ENCODE results near the gene CDCA5.

The CDCA5 gene

GRCh38 chr11:65058419-65059054 lies 25.3 kb downstream of the CDCA5 start, which contains the start of gene NAALADL1:
Gene NAALADL1, minus strand, starts transcription at chr11:65058553. Its CDS starts 32 bp downstream, at chr11:65058521.
- H3K36me3 Mint-ChIP-seq (ENCODE audit: low read depth) = no peaks in the 10 kb centered on the region
- peaks cover 6% of the 10 kb centered on the region for H3K27me3 Mint-ChIP-seq (ENCODE audit: low read depth)
- H3K4me1 Mint-ChIP-seq = no peaks in the 10 kb centered on the region
- no peak for TF ChIP-seq CTCF (IDR thresholded peaks at IDR 0.05; ENCODE audit: unreplicated experiment in 3 of 3)
- no peak within 1 kb of the TSS for H3K4me3 Mint-ChIP-seq
- no peak within 1 kb of the TSS for H3K27ac Mint-ChIP-seq
- no peaks in the 10 kb centered on the region for H3K9me3 Mint-ChIP-seq

GRCh38 chr11:65058012-65058411 lies 25.8 kb downstream of the CDCA5 start:
- Mint-ChIP-seq H3K9me3 (no peaks in the 10 kb centered on the region), H3K4me3 (no peak overlapping the region), H3K27ac (no peak overlapping the region), H3K36me3 (ENCODE audit: low read depth) (no peaks in the 10 kb centered on the region), H3K27me3 (ENCODE audit: low read depth) (peaks cover 6% of the 10 kb centered on the region), H3K4me1 (no peaks in the 10 kb centered on the region)
- no peak for TF ChIP-seq CTCF (IDR thresholded peaks at IDR 0.05; ENCODE audit: unreplicated experiment in 3 of 3)

- no peak for TF ChIP-seq CTCF (IDR thresholded peaks at IDR 0.05; ENCODE audit: unreplicated experiment in 3 of 3)
- Mint-ChIP-seq H3K4me3 (no peak overlapping the region), H3K4me1 (no peaks in the 10 kb centered on the region), H3K36me3 (ENCODE audit: low read depth) (no peaks in the 10 kb centered on the region), H3K27me3 (ENCODE audit: low read depth) (peaks cover 6% of the 10 kb centered on the region), H3K9me3 (no peaks in the 10 kb centered on the region), H3K27ac (no peak overlapping the region)
Observed at GRCh38 chr11:65057526-65057925, 26.3 kb downstream of the CDCA5 start.

- no peak overlapping the region for H3K27ac Mint-ChIP-seq
- H3K36me3 Mint-ChIP-seq (ENCODE audit: low read depth) = no peaks in the 10 kb centered on the region
- no peaks in the 10 kb centered on the region for H3K4me1 Mint-ChIP-seq
- H3K27me3 Mint-ChIP-seq (ENCODE audit: low read depth) = peaks cover 6% of the 10 kb centered on the region
- TF ChIP-seq CTCF (IDR thresholded peaks at IDR 0.05; ENCODE audit: unreplicated experiment in 3 of 3) = no peak
- no peak overlapping the region for H3K4me3 Mint-ChIP-seq
- H3K9me3 Mint-ChIP-seq = no peaks in the 10 kb centered on the region
Observed at GRCh38 chr11:65056999-65057398, 26.8 kb downstream of the CDCA5 start.

- no peaks in the 10 kb centered on the region for H3K9me3 Mint-ChIP-seq
Observed at GRCh38 chr11:65055538-65055937, 28.3 kb downstream of the CDCA5 start.

More at GRCh38 chr11:65055538-65055937, 28.3 kb downstream of the CDCA5 start:
- TF ChIP-seq CTCF (IDR thresholded peaks at IDR 0.05; ENCODE audit: unreplicated experiment in 3 of 3) = no peak
- Mint-ChIP-seq H3K27ac (no peak overlapping the region), H3K4me1 (no peaks in the 10 kb centered on the region), H3K36me3 (ENCODE audit: low read depth) (no peaks in the 10 kb centered on the region), H3K27me3 (ENCODE audit: low read depth) (peaks cover 6% of the 10 kb centered on the region), H3K4me3 (no peak overlapping the region)

Measured in nephron (organoid).